HG03175 (cell line): Measurements from ENCODE around the gene VGLL4.

ENCODE experiments used
- ATAC-seq: cut with Tn5 transposase; IDR thresholded peaks from one replicate; pipeline ENCODE4 v1.9.1; 2021; ENCODE audit warnings: mild to moderate bottlenecking, moderate library complexity; ENCODE audit not compliant: unreplicated experiment

Gene VGLL4

DNA sequence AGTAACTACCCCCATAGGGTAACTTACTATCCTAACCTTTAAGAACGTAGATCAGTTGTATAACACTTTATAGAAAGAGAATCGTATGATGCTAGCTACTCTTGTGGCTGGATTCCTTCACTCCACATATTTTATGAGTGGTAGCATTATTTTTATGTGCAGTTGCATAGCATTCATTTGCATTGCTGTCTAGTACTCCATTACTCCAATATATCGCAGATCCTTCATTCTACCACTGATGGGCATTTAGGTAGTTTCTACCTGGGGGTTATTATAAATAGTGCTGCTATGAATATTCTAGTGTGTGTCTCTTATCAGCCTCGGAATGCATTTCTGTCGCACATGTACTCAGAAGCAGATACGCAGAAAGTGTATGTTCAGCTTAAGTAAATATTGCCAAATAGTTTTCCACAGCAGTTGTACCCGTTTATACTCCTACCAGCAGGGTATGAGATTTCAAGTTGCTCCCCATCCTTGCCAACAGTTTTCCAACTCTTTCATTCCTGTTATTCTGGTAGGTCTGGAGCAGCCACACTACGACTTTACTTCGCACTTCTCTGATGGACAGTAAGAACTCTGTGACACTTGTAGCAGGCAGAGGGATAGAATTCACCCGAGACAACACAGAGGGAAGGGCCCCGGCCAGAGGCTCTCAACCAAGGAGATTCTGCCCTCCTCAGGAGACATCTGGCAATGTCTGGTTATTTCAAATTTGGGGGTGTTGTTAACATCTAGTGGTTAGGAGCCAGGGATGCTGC is 9.8 kb upstream of the VGLL4 start:
- no peak for ATAC-seq

DNA sequence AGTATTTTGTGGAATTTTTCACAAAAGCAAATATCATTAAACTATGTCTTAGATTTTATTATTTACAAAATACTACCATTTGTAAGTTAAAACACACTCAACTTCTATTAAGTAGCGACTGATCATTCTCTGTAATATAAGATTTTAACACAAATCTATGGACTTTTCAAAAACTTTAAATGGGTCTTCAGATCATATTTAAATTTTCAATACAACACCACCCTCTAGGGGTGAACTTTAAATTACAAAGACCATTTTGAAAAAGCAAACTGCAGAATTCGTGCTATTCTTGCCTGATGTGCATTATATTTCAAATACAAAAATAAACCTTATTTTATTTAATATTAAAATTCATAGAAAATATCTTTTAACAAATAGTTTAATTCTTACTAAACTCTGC is 8.2 kb upstream of the VGLL4 start:
- no peak for ATAC-seq

DNA sequence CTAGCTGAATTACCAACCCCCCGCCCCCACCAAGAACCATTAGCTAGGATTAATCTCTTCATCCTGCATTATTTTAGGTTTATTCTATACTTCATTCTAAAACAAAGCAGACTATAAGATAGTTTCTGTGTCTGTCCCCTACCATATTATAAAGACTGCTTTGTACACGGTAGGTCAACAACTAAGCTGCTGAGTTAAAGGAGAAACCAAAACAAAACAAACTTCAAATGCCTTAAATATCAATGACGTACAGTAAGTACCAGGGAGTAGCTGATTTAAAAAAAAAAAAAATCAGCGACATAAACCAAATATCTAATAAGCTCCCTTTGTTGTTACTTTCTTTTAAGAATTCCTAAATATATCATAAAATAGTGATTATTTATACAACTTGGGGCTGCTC is 7.8 kb upstream of the VGLL4 start:
- no peak for ATAC-seq

DNA sequence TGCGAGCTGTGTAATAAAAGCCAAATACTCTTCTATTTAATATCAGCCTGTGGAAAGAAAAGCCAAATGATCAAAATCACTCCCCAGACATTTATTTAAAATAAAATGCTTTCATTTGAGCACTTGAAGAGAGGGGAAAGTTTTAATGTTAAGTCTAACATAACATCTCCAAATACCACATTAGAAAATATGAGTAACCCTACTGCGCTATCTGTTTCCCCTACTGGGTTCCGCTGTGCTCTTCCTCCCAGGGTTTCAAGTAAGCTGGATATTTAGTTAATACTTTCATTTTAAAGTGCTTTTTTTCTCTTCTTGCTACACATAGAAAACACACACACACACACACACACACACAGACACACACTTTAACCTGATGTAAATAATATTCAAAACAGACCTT is 6.7 kb upstream of the VGLL4 start:
- ATAC-seq, result no peak

DNA sequence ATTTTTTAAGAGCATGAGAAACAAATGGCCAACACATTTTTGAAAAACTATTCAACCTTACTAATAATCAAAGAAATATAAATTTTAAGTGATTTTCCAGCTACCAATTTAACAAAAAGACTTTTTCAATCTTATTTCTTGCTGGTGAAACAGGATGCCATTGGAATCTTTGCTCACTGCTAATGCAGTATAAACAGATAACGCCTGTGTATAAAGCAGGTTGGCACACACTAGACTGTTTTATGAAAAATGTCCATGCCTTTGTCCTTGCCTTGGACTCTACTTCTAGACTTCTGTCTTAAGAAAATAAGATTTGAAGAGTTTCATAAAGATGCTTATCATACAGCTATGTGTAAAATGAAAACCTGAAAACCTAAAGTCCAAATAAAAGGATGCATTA is 5.0 kb upstream of the VGLL4 start:
- ATAC-seq, result no peak

DNA sequence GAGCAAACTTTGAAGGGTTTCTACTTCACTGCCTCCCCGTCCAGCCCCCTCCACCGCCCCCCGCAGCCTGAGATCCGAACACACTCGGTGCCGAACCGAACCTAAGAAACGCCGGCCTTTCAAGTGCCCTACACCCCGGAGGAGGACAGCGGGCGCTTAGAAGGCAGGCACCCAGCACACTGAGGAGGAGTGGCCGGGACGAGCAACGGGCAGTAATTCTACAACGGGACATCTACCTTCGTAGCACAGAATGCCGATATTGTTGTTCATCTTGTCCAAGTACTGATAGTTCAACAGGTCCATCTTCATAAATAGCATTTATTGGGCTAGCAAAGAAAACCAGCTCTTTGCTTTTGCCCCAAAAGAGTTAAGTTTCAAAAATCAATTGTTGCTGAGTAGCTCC is 513 bp downstream of the VGLL4 start:
- peak; percentile 18 for ATAC-seq

DNA sequence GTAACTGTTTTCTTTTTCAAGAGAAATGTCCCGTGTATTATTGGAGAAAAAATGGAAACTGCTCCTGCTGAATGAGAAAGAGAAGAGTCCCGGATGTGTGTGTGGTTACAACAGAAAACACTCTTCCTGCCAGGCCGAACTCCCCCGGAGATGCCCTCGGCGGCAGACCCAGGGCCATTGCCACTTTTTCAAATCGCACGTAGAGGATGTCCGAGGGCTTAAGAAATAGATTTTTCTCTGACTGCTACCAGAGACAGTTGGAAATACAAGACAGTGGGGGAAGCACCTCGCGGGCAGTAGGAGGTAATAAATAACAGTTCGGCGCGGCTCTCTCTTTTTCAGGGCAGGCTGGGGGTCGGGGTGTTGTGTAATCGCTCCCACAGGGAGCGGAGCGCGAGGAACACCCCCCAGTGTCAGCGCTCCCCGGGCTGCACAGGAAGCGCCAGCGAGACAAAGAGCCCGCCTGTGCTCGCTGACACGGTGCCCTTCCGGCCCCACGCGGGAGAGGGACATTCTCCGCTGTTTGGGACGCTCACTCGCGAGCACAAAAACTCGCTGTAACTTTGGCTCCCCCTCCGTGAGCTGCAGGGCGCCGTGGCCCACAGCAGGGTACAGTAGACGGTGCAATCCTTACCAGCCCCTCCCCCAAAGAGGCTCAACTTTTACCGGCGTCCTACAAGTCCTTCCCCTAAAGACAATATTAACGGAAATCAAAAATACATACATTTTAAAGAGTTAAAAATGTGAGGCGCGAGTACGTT is 1.1 kb downstream of the VGLL4 start:
- ATAC-seq, result peak; percentile 66

DNA sequence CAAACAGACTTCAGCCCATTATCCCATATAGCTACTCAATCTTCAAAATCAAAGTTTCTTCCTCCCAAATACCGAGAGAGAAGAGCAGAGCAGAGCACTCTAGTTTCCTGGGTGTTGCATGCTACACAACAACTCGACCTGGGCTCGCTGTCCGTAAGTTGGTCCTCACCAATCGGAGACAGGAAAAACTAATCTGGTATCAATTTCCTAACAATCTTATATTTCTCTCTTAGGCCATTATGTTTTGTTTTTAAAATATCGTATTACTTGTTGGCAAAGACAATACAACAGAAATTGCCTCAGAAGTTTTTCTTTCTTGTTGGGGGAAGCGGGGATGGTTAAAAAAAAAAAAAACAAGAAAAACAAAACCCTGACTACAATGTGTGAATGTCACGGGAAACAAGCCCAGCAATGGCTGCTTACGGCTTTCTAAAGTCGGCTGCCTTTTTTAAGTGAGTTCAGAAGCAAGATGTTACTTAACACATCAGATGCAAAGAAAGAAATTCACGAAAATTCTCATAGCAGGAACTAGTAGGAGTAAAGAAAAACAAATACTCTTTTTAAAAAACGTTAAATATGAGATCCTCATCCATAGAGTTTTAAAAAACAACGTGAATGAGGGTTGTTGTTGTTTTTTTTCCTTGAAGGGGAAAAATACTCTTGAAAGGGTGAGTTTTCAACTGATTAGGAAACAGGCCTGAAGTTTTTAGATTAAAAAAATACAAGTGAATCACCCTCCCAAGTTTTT is 1.9 kb downstream of the VGLL4 start:
- ATAC-seq, result no peak

DNA sequence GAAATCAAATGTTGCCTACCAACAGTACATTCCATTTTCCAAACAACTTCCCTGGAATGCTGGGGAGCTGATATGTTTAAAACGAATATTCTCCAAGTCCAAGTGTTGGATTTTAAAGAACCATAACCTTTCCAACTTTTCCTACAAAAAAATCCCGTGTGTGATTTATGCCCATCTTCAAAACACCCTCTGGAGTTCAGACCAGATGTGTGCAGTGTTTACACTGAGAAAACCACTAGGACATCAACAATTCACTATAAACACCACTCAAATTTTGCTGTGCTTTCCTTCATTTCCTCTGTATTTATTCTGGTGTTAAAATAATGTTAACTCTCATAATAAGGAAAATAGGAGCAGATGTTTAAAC is 2.4 kb downstream of the VGLL4 start:
- no peak for ATAC-seq

DNA sequence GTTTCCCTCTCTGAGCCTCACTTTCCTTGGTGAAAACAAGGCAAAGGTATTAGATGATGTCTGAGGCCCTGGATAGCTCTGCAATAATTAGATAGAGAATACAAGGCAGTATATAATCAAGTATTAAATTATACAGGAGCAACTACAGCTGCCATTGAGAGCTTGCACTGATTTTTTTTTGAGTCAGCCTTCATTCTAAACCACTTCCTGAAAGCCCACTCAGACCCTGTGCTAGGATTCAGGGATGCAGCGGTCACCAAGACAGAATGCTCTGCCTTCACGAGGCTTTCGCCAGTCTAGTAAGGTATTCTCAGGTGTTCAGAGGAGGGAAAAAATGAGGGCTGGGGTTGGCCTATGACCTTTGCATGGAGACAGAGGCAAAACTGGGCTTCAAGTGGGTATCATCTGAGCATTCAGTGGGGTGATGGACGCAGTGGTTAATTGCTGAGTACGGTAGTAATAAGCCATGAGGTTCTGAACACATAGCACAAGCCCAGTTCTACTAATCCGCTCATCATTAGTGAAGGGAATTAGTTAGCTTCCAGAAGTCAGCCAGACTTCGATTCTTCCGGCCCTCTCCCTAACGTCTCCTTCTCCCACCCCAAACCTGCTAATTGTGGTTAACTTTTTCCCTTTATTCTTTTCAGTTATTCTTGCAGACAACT is 3.6 kb downstream of the VGLL4 start:
- ATAC-seq, result no peak

DNA sequence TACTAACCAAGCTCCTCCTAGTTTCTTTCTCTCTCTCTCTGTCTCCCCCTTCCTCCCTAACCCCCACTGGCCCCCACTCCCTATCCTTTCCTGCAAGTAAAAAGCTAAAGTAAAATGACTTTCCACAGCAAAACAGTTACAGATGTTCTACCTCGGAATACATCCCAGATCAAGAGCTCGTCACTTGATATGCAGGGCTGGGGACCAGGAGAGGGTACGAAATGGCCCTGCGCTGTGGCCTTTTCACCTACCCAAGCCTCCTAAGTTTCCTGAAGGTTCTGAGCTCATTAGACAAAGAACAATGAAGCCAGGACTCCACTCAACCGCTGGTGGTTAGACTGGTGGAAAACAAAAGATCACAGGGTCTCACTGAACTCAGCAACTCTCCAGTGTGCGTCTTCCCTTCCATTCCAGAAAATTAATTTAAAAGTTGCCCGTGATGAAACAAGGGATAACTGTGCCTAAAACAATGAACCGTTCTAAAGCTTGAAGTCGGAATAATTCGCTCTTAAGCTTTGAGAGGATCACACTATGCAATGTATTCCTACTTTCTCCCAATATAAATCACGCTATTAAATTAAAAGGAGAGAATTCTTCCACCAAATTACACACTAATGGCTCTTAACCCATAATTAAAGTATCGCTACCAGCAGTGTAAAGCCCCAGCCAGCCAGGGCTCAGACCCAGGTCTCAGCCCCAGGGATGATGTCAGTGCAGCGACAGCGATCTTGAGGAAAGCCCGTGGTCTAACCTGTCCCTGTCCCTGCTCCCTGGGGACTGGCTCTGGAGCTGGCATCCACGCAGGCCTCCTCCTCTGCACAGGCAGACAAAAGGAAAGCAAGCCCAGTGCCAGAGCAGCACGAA is 5.0 kb downstream of the VGLL4 start:
- ATAC-seq, result no peak

DNA sequence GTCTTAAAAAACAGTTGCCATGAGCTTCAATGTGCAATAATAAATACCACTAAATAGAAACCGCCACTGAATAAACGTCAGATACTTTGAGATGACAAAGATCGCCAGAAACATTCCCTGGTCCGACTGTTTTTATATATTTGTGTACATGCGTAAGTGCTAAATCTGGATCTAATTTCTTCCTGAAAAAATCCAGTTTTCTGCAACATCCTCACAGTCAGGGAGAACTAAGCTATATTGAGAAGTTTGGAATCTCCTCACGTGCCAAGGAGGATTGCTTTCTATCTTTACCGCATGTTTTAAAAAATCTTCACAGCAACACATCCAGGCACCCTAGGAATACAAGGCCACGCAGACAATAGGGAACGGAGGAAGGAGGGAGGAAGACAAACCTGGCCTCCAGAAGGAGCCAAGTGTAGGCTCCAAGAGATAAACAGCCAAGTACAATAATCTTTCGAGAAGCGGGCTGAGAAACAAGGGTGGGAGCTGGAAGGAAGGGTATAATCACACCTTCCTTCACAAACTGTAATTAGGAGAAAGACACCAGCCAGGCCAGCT is 5.7 kb downstream of the VGLL4 start:
- ATAC-seq, result no peak

DNA sequence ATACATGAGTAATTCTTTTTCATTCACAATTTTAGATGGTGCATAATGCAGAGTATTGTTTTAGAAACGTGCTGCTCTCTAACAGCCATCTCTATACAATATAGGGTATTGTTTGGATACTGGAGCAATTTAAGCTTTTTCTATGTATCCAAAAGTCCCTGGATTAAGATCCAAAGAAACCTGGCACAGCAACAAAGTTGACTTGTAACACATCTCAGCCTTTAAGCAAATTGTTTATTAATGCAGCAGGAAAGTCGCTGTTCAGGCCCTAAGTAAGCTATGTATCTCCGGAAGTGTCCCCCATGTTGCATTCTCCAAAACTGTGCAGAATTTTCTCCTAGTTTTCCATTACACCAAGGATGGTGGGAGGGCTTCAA is 7.3 kb downstream of the VGLL4 start:
- no peak for ATAC-seq

DNA sequence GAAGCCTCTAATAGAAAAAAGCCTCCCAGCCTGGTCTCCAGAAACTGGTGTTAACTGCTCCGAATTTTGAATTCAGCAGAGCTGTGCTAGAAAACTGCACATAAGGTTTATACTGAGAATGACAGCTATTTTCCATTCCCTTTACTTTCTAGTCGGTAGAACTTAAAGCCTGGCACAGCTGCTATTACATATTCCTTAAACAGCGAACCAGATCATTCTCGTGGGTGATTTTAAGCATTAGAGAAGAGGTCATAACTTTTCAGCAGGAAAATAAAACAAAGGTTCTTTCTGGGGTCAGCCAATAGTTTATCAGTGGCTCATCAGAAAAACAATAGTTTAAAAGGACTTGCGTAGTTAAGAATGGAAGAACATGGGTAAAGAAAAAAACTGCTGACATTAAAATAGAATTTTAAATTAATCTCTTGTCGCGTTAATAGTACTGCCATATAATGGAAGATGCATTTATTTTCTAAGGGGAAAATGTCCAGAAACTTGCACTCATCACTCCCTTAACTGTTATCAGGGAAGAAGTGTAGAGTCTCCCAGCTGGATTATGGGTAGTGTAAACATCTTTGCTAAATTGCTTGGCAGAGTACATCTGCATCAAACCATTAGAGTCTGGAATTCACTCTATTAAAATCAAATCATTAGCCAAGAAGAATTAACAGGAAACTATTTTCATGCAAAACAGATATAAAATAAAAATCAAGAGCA is 7.9 kb downstream of the VGLL4 start:
- no peak for ATAC-seq

DNA sequence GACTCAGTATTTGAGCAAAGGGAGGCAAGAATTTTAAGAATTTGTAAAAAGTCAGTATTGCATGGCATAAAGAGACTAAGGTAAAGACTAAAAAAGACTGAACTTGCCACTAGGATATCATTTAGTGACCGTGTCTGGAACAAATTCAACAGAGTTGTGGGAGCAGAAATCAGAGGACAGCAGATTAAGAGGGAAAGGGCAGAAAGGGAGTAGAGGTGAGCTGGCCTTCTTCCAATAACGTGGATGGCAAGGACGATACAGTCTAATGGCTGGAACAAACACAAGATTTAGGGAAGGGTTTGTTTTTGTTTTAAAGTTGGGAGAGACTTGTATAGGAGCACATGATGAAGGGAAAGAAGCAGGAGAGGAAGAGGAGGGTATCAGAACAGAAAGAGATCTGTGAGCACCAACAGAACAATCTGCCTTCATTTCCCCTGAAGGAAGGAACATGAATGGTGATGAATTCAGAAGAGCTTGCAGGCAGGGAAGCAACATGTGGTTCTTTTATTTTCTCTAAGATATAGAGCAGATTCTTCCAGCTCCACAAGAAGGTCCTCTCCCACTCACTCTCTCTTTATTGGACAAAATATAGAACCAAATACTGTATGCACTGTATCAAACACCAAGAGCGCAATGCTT is 8.6 kb downstream of the VGLL4 start:
- no peak for ATAC-seq

DNA sequence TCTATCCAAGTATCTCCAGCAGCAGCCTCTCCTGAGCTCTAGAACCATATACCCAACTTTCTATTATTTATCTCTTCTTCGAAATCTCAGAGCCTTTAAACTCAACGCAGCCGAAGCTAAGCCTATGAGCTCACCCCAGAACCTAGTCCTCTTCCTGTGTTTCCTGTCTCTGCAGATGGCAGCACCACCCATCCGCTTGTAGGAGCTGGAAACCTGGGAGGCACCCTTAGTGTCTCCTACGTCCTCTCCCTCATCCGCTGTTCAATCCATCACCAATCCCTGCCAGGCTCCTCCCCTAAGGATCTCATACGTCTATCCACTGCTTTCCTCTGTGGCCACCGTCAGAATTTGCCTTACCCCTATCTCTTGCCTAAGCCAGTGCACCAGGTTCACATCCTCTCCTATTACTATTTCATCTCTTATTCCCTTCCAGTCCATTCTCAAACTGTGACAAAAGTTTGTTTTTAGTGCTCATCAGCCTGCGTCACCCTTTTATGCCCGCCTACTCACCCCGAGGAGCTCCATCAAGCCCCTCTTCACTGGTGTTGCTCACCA is 9.6 kb downstream of the VGLL4 start:
- ATAC-seq, result no peak

DNA sequence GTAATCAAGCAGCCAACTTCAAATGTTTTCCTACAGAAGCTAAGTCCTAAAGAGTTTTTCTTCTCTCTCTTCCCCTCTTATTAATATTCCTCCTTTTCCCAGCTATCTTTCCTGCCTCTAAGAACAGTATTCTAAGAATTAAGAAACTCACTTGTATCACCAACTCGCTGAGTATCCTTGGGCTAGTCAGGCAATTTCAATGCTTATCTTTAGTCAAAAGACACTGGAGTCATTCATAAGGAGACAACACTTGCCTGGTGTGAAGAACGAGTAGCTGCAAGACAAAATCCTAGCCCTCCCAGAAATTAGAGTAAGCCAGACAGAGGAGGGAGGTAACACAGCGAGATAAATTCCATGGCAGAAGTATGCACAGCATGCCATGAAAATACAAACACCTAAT is 10.7 kb downstream of the VGLL4 start:
- no peak for ATAC-seq

DNA sequence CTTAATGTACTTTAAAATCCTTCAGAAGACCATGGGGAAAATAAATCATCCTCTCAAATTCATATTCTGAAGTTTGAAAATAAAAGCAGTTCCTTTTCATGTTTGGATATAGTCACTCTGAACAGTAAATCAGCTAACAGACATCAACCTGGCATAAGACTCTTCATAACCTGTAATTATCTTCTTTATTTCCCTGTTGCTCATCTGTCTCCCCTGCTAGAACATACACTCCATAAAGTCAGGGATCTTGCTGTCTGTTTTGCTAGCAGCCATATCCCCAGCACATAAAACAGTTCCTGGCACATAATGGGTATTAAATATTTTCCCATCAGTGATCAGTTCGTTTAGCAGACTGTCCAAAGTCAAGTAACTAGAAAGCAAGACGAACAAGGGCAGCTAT is 11.2 kb downstream of the VGLL4 start:
- no peak for ATAC-seq

DNA sequence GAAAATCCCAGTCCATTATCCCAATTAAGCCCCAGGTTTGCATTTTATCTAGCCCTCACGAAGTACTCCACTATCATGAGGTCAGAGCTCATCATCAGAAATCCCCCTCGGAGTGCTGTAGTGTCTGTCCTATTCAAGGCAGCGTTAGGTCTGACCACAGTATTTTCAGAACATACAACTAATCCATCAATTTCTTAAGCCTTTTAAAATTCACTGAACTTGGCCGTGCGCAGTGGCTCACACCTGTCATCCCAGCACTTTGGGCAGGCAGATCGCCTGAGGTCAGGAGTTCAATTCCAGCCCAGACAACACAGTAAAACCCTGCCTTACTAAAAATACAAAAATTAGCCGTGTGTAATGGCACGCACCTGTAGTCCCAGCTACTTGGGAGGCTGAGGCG is 11.9 kb downstream of the VGLL4 start:
- no peak for ATAC-seq
